K562 (cell line): ENCODE measurements around the gene TAF15. TPM values are rescaled to one million over a fixed set of nuclear protein-coding genes. Genes with fewer than 3 reads are reported as not detected.

ENCODE experiments used
- ATAC-seq: fragments of 200-7000 bp; cut with Tn5 transposase; 3 replicates; pipeline ENCODE4 v1.9.1; 2020; ENCODE audit warnings: moderate library complexity
- BruUV-seq: library from RNA; stranded (reverse); fragments of 400-500 nt; replicated peaks from 2 replicates; lab custom pipeline; 2021; lab: Mats Ljungman, UMichigan
- CTCF ChIA-PET: fragments of 300-600 bp; formaldehyde crosslinking; extraction: SDS; loops from one replicate; lab custom pipeline; 2021; ENCODE audit warnings: low intra/inter-chr PET ratio; lab: Yijun Ruan, JAX
- POLR2A ChIA-PET: fragments of 300-600, 350-650 bp; sonication (Branson Sonifier 250); formaldehyde crosslinking; extraction: SDS; loops from one replicate; lab custom pipeline; 2021; ENCODE audit warnings: antibody characterized with exemption, inconsistent platforms; lab: Yijun Ruan, JAX
- DNase-seq, 4 experiments: peaks; one replicate each; pipeline versions ENCODE4 v3.0.0 to v3.0.0-alpha.2; 2011 to 2018; ENCODE audit warnings: low spot score in 3 of 4, mixed read lengths in 3 of 4; ENCODE audit errors: extremely low read depth in 1 of 4
- FAIRE-seq: peaks from 2 replicates; lab custom pipeline; 2011; peaks lifted over from hg19 to GRCh38; lab: Jason Lieb, UNC
- H2AFZ ChIP-seq: 2 replicates; pipeline ENCODE4 v1.6.0; 2011; ENCODE audit warnings: low read depth, low read length, control low read depth, inconsistent platforms
- H3K27ac ChIP-seq: fragments of 200-600 bp; 3 replicates; pipeline ENCODE4 v1.8.0; 2011; ENCODE audit warnings: low read depth, mild to moderate bottlenecking, control low read depth, inconsistent platforms, low read length, moderate library complexity, mixed read lengths; ENCODE audit errors: extremely low read depth
- H3K27me3 ChIP-seq, 2 experiments: fragments of 300-600 bp in 1 of 2; 2 replicates in 1 of 2; 3 replicates in 1 of 2; pipeline versions ENCODE4 v1.6.0 to v1.8.0; 2011; ENCODE audit warnings: inconsistent platforms in 2 of 2, low read length in 2 of 2, mild to moderate bottlenecking in 1 of 2, mixed read lengths in 1 of 2, moderate library complexity in 1 of 2; ENCODE audit not compliant: control insufficient read depth in 2 of 2, insufficient read depth in 2 of 2
- H3K36me3 ChIP-seq: fragments of 300-600 bp; 3 replicates; pipeline ENCODE4 v1.8.0; 2011; ENCODE audit warnings: mild to moderate bottlenecking, low read length, inconsistent platforms; ENCODE audit not compliant: control insufficient read depth, insufficient read depth
- H3K4me1 ChIP-seq, 2 experiments: fragments of 200-600 bp in 1 of 2; replicated peaks in 1 of 2; 2 replicates in 1 of 2; 3 replicates in 1 of 2; pipeline versions ENCODE4 v1.5.1 to v1.8.0; 2011; ENCODE audit warnings: inconsistent platforms in 2 of 2, low read length in 2 of 2, mild to moderate bottlenecking in 1 of 2, mixed read lengths in 1 of 2, moderate library complexity in 1 of 2; ENCODE audit not compliant: control insufficient read depth in 2 of 2, insufficient read depth in 2 of 2
- H3K4me2 ChIP-seq: 2 replicates; pipeline ENCODE4 v1.6.1; 2011; ENCODE audit warnings: low read length, control low read depth, inconsistent platforms, mixed read lengths; ENCODE audit not compliant: insufficient read depth
- H3K4me3 ChIP-seq: fragments of 200-600 bp; sonication (generic), shearing (Covaris generic); 2 replicates; pipeline ENCODE4 v1.5.1; 2016; ENCODE audit warnings: control low read depth, inconsistent platforms
- H3K79me2 ChIP-seq: fragments of 200-600 bp; 3 replicates; pipeline ENCODE4 v1.8.0; 2011; ENCODE audit warnings: low read length, inconsistent platforms; ENCODE audit not compliant: control insufficient read depth, insufficient read depth
- H3K9ac ChIP-seq, 2 experiments: 2 replicates each; pipeline versions ENCODE4 v1.6.0 to v1.6.1; 2011; ENCODE audit warnings: low read depth in 2 of 2, low read length in 2 of 2, control low read depth in 1 of 2, inconsistent platforms in 1 of 2, mild to moderate bottlenecking in 1 of 2, mixed read lengths in 1 of 2; ENCODE audit not compliant: insufficient read depth in 1 of 2
- H3K9me1 ChIP-seq: one replicate; pipeline ENCODE4 v1.6.0; 2011; ENCODE audit warnings: inconsistent platforms, mild to moderate bottlenecking, low read length, moderate library complexity; ENCODE audit not compliant: control insufficient read depth, insufficient read depth
- H3K9me3 ChIP-seq: replicated peaks from 2 replicates; pipeline ENCODE4 v1.5.1; 2011; ENCODE audit warnings: low read depth, low read length, inconsistent platforms; ENCODE audit not compliant: control insufficient read depth, insufficient read depth
- H4K20me1 ChIP-seq: replicated peaks from 2 replicates; pipeline ENCODE4 v1.6.1; 2011; ENCODE audit warnings: low read length, inconsistent platforms, mixed read lengths; ENCODE audit not compliant: control insufficient read depth, insufficient read depth
- ETV1 ChIP-seq: fragments of 450-650 bp; conservative IDR thresholded peaks from 2 replicates; pipeline ENCODE4 v1.6.1; 2016; ENCODE audit warnings: missing genetic modification characterization, control low read depth, low read depth, missing compliant biosample characterization
- HDAC6 ChIP-seq: IDR thresholded peaks from 2 replicates; pipeline ENCODE4 v1.6.1; 2012; ENCODE audit warnings: low read depth, mild to moderate bottlenecking, control low read depth, inconsistent platforms, low read length, moderate library complexity
- HES1 ChIP-seq: fragments of 450-650 bp; IDR thresholded peaks from 2 replicates; pipeline ENCODE4 v1.6.1; 2016; ENCODE audit warnings: low read depth, mild to moderate bottlenecking, moderate library complexity
- SPI1 ChIP-seq: IDR thresholded peaks from 2 replicates; pipeline ENCODE4 v1.6.1; 2011; ENCODE audit warnings: low read depth, low read length, control low read depth, borderline replicate concordance
- TBP ChIP-seq: optimal IDR thresholded peaks from 2 replicates; pipeline ENCODE3; 2011; ENCODE audit warnings: low read depth, low read length, improper control_type of control experiment
- ZNF24 ChIP-seq: fragments of 450-650 bp; IDR thresholded peaks from 2 replicates; pipeline ENCODE4 v1.6.1; 2016
- ZNF79 ChIP-seq: fragments of 250-450 bp; sonication (Bioruptor Pico); IDR thresholded peaks from 2 replicates; pipeline ENCODE4 v1.4.0; 2020; ENCODE audit warnings: low read depth, mild to moderate bottlenecking, moderate library complexity
- WGBS: fragments of 100-300 bp; shearing (Covaris generic); methylation state at CpG from one replicate; pipeline ENCODE4 v1.1.6; 2016; ENCODE audit warnings: low coverage, mixed read lengths; ENCODE audit not compliant: insufficient coverage; ENCODE audit errors: missing lambda C conversion rate; 5-methylcytosine and 5-hydroxymethylcytosine counted together
- in situ Hi-C: fragments of 300-500 bp; cut with MboI; formaldehyde crosslinking; loops from 4 replicates; pipeline ENCODE4 v1.15.0; 2018; ENCODE audit warnings: inconsistent platforms, mixed read lengths
- intact Hi-C: fragments of 100-400 bp; cut with micrococcal nuclease; formaldehyde crosslinking; loops from 2 replicates; pipeline ENCODE4 v1.14.2; 2022
- polyA plus RNA-seq, 8 experiments: library from polyadenylated mRNA; depleted of rRNA in 4 of 8; stranded (reverse) in 5 of 8; unstranded in 3 of 8; fragments of >200 nt; fragmentation: Nextera tagmentation in 2 of 8; fragmentation: Illumina TruSeq in 1 of 8; extraction: Ambion mirVana in 2 of 8; extraction: Trizol in 1 of 8; gene quantifications; 2 replicates each; pipeline versions ENCODE4 v1.2.1 to v1.2.3, GENCODE V29; 2011 to 2014; ENCODE audit warnings: inconsistent platforms in 1 of 8, missing spikeins in 1 of 8
- total RNA-seq, 7 experiments: library from RNA; depleted of rRNA in 6 of 7; stranded (reverse); fragments of >200 nt in 6 of 7; fragmentation: Illumina TruSeq in 2 of 7; extraction: Trizol in 2 of 7; gene quantifications; 2 replicates each; pipeline versions ENCODE4 v1.2.1 to v1.2.3, GENCODE V29; 2011 to 2021; ENCODE audit warnings: low replicate concordance in 1 of 7

The TAF15 gene
- total and polyA plus RNA-seq, 9 of the 15 experiments (the other 6 are each of a cell fraction or from before 2014, with no cell fraction given), result 4.1 to 272 (median 56.8) TPM

GRCh38 chr17:35875800-35876139 lies 66.5 kb downstream of the TAF15 start:
- H3K27ac ChIP-seq, result no peak overlapping the region
- H2AFZ ChIP-seq, result peak overlapping the region; percentile 44; the same call in 1 of the 2 replicates
- no peak for DNase-seq
- intact Hi-C loops (no loop called here), in situ Hi-C loops (no loop called here)
- 66% methylated on average over 3 of the region's 3 CpGs for WGBS
- CTCF ChIA-PET, result no interaction called here
- TF ChIP-seq SPI1, result 0 out of 2 replicates have a peak, but pooled peaks have one; percentile 11
- TF ChIP-seq ETV1 (tag), result no peak
- no peak for TF ChIP-seq HES1
- TF ChIP-seq ZNF79, result no peak
- no peak for TF ChIP-seq HDAC6
- no peak for TF ChIP-seq TBP
- TF ChIP-seq ZNF24, result 0 out of 2 replicates have a peak, but pooled peaks have one; percentile 67
- no peaks in the 10 kb centered on the region for H4K20me1 ChIP-seq
- no TSS peak for BruUV-seq
- H3K9me1 ChIP-seq, result no peaks in the 10 kb centered on the region
- H3K4me1 ChIP-seq, result peaks cover 4 to 12% of the 10 kb centered on the region in 2 experiments; a peak in 4 of 5 replicates
- no peak overlapping the region for H3K4me3 ChIP-seq
- POLR2A ChIA-PET, result interaction anchor here (1.0 to 2.2 kb wide), 7 partner anchors 10 to 66 kb away, joined by 3 to 7 read pairs (median 3); partner anchors contain the start of gene TAF15
- H3K9ac ChIP-seq, result no peak overlapping the region
- FAIRE-seq, result no peak
- no peaks in the 10 kb centered on the region for H3K79me2 ChIP-seq
- H3K36me3 ChIP-seq, result no peaks in the 10 kb centered on the region
- H3K9me3 ChIP-seq, result no peaks in the 10 kb centered on the region
- no peak overlapping the region for H3K4me2 ChIP-seq
- no peak for ATAC-seq
- no peaks in the 10 kb centered on the region for H3K27me3 ChIP-seq
